HUES64 (cell line): ENCODE measurements around the gene ZNF318.
"Not testable (repeated sequence)": the region's sequence is repeated elsewhere in the genome, so short reads cannot be mapped to it uniquely, and the experiment has no call there.

Source experiments
- H3K27ac ChIP-seq: 2 replicates; pipeline ENCODE4 v1.7.0; 2013; ENCODE audit warnings: low read depth, low read length, inconsistent platforms
- H3K27me3 ChIP-seq: 2 replicates; pipeline ENCODE4 v1.6.1; 2013; ENCODE audit warnings: mild to moderate bottlenecking, low read length; ENCODE audit not compliant: insufficient read depth
- H3K36me3 ChIP-seq: 2 replicates; pipeline ENCODE4 v1.6.1; 2013; ENCODE audit warnings: mild to moderate bottlenecking, low read length; ENCODE audit not compliant: insufficient read depth
- H3K4me1 ChIP-seq: 2 replicates; pipeline ENCODE4 v1.6.1; 2013; ENCODE audit warnings: mild to moderate bottlenecking, low read length, moderate library complexity; ENCODE audit not compliant: insufficient read depth
- H3K4me3 ChIP-seq: 2 replicates; pipeline ENCODE4 v1.5.1; 2013; ENCODE audit warnings: mild to moderate bottlenecking, low read length, moderate library complexity
- H3K9ac ChIP-seq: 2 replicates; pipeline ENCODE4 v1.6.1; 2013; ENCODE audit warnings: mild to moderate bottlenecking, low read depth, low read length
- H3K9me3 ChIP-seq: 2 replicates; pipeline ENCODE4 v1.6.1; 2013; ENCODE audit warnings: low read depth, low read length; ENCODE audit not compliant: insufficient read depth
- WGBS: fragments of 150-250, 120-280 bp; methylation state at CpG from one replicate; pipeline ENCODE4 v1.1.7; 2013; ENCODE audit warnings: missing lambda C conversion rate; 5-methylcytosine and 5-hydroxymethylcytosine counted together

ZNF318 gene

DNA sequence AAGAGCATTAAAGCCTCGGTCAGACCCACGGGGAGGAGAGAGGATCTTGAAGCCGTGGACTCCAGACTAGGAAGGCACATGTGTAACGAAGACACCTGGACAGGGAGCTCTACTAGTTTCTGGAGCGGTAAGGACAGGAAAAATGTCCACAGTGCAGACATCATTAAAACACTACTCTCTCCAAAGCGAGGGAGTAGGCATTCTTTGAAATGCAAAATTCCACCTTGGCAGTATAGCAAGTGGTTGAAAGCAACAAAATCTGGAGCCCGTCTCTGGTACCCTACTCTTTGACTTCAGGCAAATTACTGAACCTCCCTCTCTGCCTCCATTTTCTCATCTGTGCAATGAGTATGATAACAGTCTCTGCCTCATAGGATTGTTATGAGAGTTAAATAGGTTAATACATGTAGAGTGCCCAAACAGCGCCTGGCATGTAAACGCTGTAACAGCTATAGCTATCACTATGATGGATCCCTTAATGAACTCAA, 60.4 kb downstream of the ZNF318 start:
- H3K9ac ChIP-seq: peak overlapping the region; percentile 57
- H3K4me3 ChIP-seq: peak overlapping the region; percentile 62
- no peaks in the 10 kb centered on the region for H3K27me3 ChIP-seq
- no peaks in the 10 kb centered on the region for H3K36me3 ChIP-seq
- no peak overlapping the region for H3K27ac ChIP-seq
- no peaks in the 10 kb centered on the region; the same call in 1 of the 2 replicates for H3K4me1 ChIP-seq
- no peaks in the 10 kb centered on the region for H3K9me3 ChIP-seq
- 36% methylated on average over 9 of the region's 9 CpGs for WGBS

DNA sequence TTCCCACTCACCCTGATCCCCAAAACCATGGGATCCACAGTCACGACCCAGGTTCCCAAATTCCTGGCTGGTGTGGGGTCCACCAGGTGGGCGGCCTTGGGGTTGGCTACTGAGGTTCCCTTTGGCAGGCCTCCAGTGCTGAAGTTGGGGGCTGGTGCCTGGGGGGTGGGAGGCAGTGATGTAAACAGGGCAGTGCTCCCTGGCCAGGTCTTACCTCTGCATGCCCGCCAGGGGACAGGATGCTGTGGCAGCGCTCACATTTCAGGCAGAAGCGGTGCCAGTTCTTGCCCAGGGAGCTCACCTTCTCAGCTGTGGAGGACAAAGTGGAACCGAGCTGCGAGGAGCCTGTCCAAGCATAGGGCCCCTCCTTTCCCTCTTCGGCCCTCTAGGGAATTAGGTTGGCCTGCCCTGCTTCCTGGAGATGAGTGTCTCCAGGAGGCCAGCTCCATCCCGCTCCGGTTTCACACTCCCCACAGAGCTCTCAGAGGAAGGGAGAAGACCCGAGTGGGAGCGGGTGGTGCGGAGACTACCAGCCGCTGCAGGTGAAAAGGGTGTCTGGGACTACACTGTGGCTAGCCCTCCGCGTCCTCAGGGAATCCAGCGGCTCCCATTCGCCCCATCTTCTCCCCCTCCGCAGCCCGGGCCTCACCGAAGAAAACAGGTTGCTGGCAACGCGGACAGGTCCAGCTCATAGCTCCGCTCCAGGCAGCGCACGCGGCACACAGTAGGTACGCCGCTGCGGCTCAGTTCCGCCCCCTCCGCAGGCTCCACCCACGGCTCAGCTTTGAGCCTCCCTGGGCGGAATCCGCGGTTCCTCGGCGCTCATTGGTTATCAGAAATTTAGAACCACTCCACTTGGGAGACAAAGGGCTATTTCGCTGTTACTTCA, 61.1 kb downstream of the ZNF318 start, which contains the start of gene CRIP3:
TSS of gene CRIP3 (minus strand) at position 726 of the 889 bp plus-strand sequence. CDS start at position 692, 34 bp downstream.
- no peaks in the 10 kb centered on the region for H3K36me3 ChIP-seq
- H3K4me1 ChIP-seq: no peaks in the 10 kb centered on the region; the same call in 1 of the 2 replicates
- WGBS: 8% methylated on average over 37 of the region's 39 CpGs
- peak within 1 kb of the TSS; percentile 59 for H3K9ac ChIP-seq
- peak within 1 kb of the TSS; percentile 62 for H3K4me3 ChIP-seq
- no peak within 1 kb of the TSS for H3K27ac ChIP-seq
- no peaks in the 10 kb centered on the region for H3K9me3 ChIP-seq
- H3K27me3 ChIP-seq: no peaks in the 10 kb centered on the region

DNA sequence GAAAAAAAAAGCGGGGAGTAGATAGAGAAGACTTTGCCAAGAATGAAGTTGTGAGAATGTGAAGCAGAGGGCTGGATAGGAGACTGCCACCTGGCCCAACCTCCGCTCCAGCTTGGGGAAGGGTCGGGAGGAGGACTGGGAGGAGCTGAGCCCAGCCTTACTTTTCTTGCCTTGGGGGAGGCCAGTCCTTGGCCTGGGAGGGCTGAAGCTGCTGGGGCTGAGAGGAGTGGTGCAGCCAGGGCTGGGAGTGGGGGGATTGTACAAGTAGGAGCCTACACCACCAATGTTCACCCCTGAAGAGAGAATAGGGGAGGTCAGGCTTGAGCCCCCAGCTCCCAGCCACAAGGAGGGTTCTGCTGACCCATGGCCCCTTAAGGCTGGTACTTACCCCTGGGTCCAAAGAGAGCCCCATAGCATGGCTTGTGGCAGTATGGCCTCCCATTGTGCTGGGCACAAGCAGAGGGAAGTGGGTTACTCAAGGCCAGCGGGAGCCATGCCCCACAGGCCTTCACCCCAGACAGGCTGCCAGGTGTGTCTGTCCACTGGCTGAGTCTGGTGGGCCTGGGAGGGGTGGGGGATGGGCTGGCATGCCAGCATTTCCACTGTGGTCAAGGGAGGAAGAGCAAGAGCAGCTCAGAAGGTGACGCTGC, 61.9 kb downstream of the ZNF318 start:
- Histone ChIP-seq H3K36me3 (no peaks in the 10 kb centered on the region), H3K4me3 (peak overlapping the region; percentile 62), H3K27me3 (no peaks in the 10 kb centered on the region), H3K9me3 (no peaks in the 10 kb centered on the region), H3K4me1 (no peaks in the 10 kb centered on the region; the same call in 1 of the 2 replicates), H3K27ac (no peak overlapping the region), H3K9ac (no peak overlapping the region)
- WGBS: 73% methylated on average over 5 of the region's 5 CpGs

DNA sequence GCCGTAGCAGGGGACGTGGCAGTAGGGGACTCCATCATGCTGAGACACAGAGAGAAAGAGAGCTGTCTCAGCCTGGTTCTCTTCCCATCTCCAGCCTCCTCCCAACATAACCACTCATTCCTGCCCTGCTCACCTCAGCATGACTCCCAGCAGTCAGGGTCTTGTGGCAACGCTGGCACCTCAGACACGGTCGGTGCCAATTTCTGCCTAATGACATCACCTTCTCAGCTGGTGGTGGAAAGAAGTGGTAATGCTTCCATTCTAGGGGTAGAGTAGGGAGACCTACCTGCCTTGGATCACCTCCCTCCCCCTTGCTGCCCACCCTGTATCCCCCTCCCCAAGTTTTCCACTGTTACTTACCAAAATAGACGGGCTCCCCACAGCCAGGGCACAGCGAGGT, 63.4 kb downstream of the ZNF318 start:
- 88% methylated on average over 7 of the region's 7 CpGs for WGBS
- no peak overlapping the region for H3K27ac ChIP-seq
- no peaks in the 10 kb centered on the region for H3K36me3 ChIP-seq
- H3K4me3 ChIP-seq: no peak overlapping the region
- no peak overlapping the region for H3K9ac ChIP-seq
- no peaks in the 10 kb centered on the region for H3K9me3 ChIP-seq
- no peaks in the 10 kb centered on the region for H3K27me3 ChIP-seq
- H3K4me1 ChIP-seq: no peaks in the 10 kb centered on the region; the same call in 1 of the 2 replicates

DNA sequence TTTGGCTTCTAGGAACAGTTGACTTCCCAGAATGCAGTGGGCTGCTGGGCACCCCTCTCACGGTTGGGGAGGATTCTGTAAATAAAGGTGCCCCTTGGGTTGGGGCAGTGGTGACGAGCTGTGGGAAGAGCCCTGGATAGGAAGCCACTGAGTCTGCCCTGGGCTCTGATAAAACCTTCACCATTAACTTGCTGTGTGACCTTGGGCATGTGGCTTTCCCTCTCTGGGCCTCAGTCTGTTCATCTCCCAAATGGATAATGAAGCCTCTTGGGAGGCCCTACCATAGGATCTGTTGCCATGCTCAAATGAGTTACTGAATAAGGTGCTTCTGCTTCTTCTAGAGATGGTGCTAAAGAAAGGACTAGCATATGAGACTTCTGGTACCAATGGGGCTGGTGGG, 64.6 kb downstream of the ZNF318 start:
- WGBS: 98% methylated on average over 2 of the region's 2 CpGs
- H3K27ac ChIP-seq: no peak overlapping the region
- no peaks in the 10 kb centered on the region for H3K36me3 ChIP-seq
- no peak overlapping the region for H3K4me3 ChIP-seq
- H3K9me3 ChIP-seq: no peaks in the 10 kb centered on the region
- H3K27me3 ChIP-seq: no peaks in the 10 kb centered on the region; the same call in 1 of the 2 replicates
- no peak overlapping the region for H3K9ac ChIP-seq
- H3K4me1 ChIP-seq: no peaks in the 10 kb centered on the region; the same call in 1 of the 2 replicates

DNA sequence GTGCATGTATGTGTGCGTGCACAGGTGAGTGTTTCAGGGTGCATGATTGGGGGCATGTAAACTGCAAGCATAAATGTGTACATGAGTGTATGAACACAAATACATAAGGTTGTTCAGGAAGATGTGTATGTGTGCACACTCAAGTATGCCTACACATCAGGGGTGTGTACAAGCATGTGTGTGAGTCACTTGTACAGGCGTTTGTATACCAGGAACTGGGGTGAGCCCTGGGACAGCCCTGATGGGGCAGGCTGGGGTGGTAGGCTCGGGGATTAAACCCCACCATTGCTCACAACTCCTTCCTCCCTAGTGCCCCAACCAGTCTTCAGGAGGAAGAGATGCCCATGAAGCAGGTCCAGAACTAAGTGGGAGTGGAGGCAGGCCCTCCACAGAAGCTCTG, 65.1 kb downstream of the ZNF318 start:
- WGBS: 98% methylated on average over 3 of the region's 3 CpGs
- Histone ChIP-seq H3K27me3 (no peaks in the 10 kb centered on the region; the same call in 1 of the 2 replicates), H3K4me1 (no peaks in the 10 kb centered on the region; the same call in 1 of the 2 replicates), H3K4me3 (no peak overlapping the region), H3K36me3 (no peaks in the 10 kb centered on the region), H3K27ac (no peak overlapping the region), H3K9me3 (no peaks in the 10 kb centered on the region), H3K9ac (no peak overlapping the region)

DNA sequence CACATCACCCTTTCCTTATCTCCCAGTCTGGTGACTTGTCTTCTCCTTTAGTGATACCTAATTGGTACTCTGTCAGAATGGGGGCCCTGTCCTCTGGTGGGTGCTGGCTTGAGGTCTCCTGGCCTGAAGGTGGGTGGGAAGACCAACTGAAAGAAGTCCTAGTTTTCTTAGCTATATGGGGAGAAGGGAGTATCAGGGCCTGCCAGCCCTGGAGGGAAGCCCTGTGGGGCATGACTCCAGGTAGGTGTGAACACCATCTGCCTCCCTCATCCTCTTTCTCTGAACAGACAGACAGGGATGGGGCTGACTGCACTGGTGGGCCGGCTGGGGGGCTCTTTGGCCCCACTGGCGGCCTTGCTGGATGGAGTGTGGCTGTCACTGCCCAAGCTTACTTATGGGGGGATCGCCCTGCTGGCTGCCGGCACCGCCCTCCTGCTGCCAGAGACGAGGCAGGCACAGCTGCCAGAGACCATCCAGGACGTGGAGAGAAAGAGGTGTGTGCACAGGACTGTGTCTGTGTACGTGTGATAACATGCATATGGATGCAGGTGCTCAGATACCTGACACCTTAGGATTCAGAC, 65.6 kb downstream of the ZNF318 start:
- Histone ChIP-seq H3K9ac (no peak overlapping the region), H3K27ac (no peak overlapping the region), H3K9me3 (no peaks in the 10 kb centered on the region), H3K27me3 (no peaks in the 10 kb centered on the region; the same call in 1 of the 2 replicates), H3K4me1 (no peaks in the 10 kb centered on the region; the same call in 1 of the 2 replicates), H3K4me3 (no peak overlapping the region), H3K36me3 (no peaks in the 10 kb centered on the region)
- WGBS: 90% methylated on average over 8 of the region's 8 CpGs

DNA sequence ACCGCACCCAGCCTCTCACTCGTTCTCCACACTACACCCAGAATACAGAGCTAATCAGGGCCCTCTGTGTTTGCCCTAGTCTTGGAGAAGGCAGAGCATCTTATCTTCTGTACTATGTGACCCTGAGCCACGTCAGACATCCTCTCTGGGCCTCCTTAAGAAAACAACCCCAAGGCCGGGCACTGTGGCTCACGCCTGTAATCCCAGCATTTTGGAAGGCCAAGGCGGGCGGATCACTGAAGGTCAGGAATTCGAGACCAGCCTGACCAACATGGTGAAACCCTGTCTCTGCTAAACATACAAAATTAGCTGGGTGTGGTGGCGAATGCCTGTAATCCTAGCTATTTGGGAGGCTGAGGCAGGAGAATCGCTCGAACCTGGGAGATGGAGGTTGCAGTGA, 66.4 kb downstream of the ZNF318 start:
- WGBS: 93% methylated on average over 11 of the region's 11 CpGs
- not testable (repeated sequence) for H3K27me3 ChIP-seq, H3K9me3 ChIP-seq

DNA sequence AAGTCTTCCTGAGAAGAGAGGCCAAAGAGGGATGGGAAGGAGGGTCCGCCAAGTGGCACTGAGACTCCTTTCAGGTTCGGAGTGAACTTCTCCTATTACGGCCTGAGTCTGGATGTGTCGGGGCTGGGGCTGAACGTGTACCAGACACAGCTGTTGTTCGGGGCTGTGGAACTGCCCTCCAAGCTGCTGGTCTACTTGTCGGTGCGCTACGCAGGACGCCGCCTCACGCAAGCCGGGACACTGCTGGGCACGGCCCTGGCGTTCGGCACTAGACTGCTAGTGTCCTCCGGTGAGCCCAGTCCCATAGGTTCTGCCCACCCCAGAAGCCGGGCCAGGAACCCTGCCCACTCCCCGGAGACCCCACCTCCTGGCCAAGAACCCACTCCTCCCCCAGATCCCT, 67.3 kb downstream of the ZNF318 start:
- Histone ChIP-seq H3K4me3 (no peak overlapping the region), H3K4me1 (no peaks in the 10 kb centered on the region), H3K27me3 (no peaks in the 10 kb centered on the region; the same call in 1 of the 2 replicates), H3K9ac (no peak overlapping the region), H3K36me3 (no peaks in the 10 kb centered on the region), H3K27ac (no peak overlapping the region), H3K9me3 (no peaks in the 10 kb centered on the region)
- 94% methylated on average over 19 of the region's 19 CpGs for WGBS

More for the DNA sequence above, 66.4 kb downstream of the ZNF318 start:
- not testable (repeated sequence) for H3K9ac ChIP-seq, H3K4me3 ChIP-seq, H3K27ac ChIP-seq, H3K36me3 ChIP-seq, H3K4me1 ChIP-seq

DNA sequence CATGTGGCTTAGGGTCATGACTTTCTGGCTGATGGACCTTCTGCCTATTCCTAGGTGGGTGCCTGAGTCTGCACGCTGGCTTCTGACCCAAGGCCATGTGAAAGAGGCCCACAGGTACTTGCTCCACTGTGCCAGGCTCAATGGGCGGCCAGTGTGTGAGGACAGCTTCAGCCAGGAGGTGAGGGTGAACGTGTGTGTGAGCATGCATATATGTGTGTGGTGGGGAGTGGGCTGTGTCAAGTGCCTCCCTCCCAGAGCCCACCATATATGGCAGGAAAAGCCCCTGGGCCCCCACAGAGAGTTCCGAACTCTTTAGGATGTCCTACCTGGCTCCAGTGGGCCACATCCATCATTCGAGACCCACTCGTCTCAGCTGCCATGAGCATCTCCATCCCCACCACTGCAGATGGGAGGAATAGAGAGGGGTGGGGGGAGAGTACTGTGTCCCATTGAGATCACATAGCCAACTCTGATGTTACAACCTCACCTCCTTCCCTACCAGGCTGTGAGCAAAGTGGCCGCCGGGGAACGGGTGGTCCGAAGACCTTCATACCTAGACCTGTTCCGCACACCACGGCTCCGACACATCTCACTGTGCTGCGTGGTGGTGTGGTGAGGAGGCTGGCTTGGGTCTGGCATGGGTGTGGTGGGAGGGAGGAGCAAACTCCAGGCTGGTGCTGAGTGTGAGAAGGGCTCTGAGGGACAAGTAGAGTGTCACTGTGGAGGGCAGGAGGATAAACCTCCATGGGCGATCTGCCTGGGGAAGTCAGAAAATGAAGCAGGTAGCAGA, 68.2 kb downstream of the ZNF318 start:
- Histone ChIP-seq H3K27ac (no peak overlapping the region), H3K36me3 (no peaks in the 10 kb centered on the region), H3K4me3 (no peak overlapping the region), H3K4me1 (0 out of 2 replicates have a peak, but pooled peaks cover 3% of the 10 kb centered on the region), H3K9me3 (no peaks in the 10 kb centered on the region), H3K9ac (no peak overlapping the region), H3K27me3 (no peaks in the 10 kb centered on the region; the same call in 1 of the 2 replicates)
- 94% methylated on average over 15 of the region's 15 CpGs for WGBS
